Heart right ventricle (tissue), 16 donors: Measurements from ENCODE around the gene CCDC92B. TPM values are rescaled to one million over a fixed set of nuclear protein-coding genes. Genes with fewer than 3 reads are reported as not detected.

Source experiments
- ATAC-seq, 8 donors: fragments of 200-7000 bp; cut with Tn5 transposase; one replicate each; pipeline ENCODE4 v1.9.1; 2020; ENCODE audit warnings: mild to moderate bottlenecking in 8 of 8, moderate library complexity in 8 of 8, moderate number of reproducible peaks in 1 of 8
- DNase-seq, 2 donors: peaks; one replicate each; pipeline ENCODE4 v3.0.0-alpha.2; 2020
- H3K27ac ChIP-seq, 10 donors: fragments of 200-600 bp; sonication (generic) in 2 of 10; one replicate each; pipeline versions ENCODE4 v1.5.0 to v1.8.0; 2020 to 2022; ENCODE audit warnings: mild to moderate bottlenecking in 3 of 10
- H3K27me3 ChIP-seq, 7 donors: fragments of 200-600 bp; one replicate each; pipeline ENCODE4 v1.8.0; 2021 to 2022; ENCODE audit warnings: mild to moderate bottlenecking in 2 of 7
- H3K36me3 ChIP-seq, 9 donors: fragments of 200-600 bp; sonication (generic) in 1 of 9; one replicate each; pipeline versions ENCODE4 v1.5.0 to v1.8.0; 2020 to 2022; ENCODE audit warnings: mild to moderate bottlenecking in 2 of 9
- H3K4me1 ChIP-seq, 9 donors: fragments of 200-600 bp; sonication (generic) in 1 of 9; one replicate each; pipeline versions ENCODE4 v1.5.0 to v1.8.0; 2020 to 2022; ENCODE audit warnings: mild to moderate bottlenecking in 4 of 9
- H3K4me3 ChIP-seq, 10 donors: fragments of 200-600 bp; sonication (generic) in 2 of 10; one replicate each; pipeline versions ENCODE4 v1.5.0 to v1.8.0; 2020 to 2022; ENCODE audit warnings: mild to moderate bottlenecking in 7 of 10, moderate library complexity in 2 of 10
- H3K9me3 ChIP-seq, 11 donors: fragments of 200-600 bp in 10 of 11; sonication (generic) in 2 of 11; one replicate each; pipeline versions ENCODE4 v1.5.0 to v1.8.0; 2013 to 2022; ENCODE audit warnings: mild to moderate bottlenecking in 2 of 11, control low read depth in 1 of 11, moderate library complexity in 1 of 11
- CTCF ChIP-seq, 9 donors: fragments of 200-600 bp; sonication (generic) in 2 of 9; IDR thresholded peaks; one replicate each; pipeline versions ENCODE4 v1.5.0 to v1.8.0; 2021 to 2022; ENCODE audit warnings: antibody characterized with exemption in 9 of 9, mild to moderate bottlenecking in 5 of 9, moderate library complexity in 1 of 9
- WGBS, 2 donors: extraction: QIAGEN DNeasy Blood & Tissue Kit; methylation state at CpG; one replicate each; pipeline ENCODE4 v1.1.7; 2013; ENCODE audit warnings: inconsistent platforms in 1 of 2; 5-methylcytosine and 5-hydroxymethylcytosine counted together
- intact Hi-C, 10 donors: fragments of 100-400 bp; cut with DNase I; formaldehyde crosslinking; loops; one replicate each; pipeline versions ENCODE4 v1.11.1 to v1.14.2; 2022
- polyA plus RNA-seq, 2 donors: library from polyadenylated mRNA; stranded (reverse); fragments of 200-250 nt; gene quantifications; one replicate each; pipeline ENCODE4 v1.2.3, GENCODE V29; 2013
- total RNA-seq, 10 donors: library from RNA; stranded (reverse); fragmentation: NEBNext Ultra II Directional in 3 of 10; extraction: Animal tissue kit (Norgen Biotek cat#: 25700) in 3 of 10; gene quantifications; one replicate each; pipeline versions ENCODE4 v1.2.1 to v1.2.4, GENCODE V29; 2021 to 2023
- donor health status: Arrhythmogenic right ventricular cardiomyopathy.
- donor health status: ischemic (EF 13 %, LVEDD 7.1; RV severe dilation, severe dysfunction).
- donor health status: healthy with polysubstance abuse.
- donor health status: DM: no; HTN: yes; CAD: no.
- donor health status: DM: no; HTN: no; CAD: no.
- donor health status: ischemic (EF 25% LVEDD 6.9; RV normal size, moderate dysfunction).
- donor health status: ischemic (EF 25% LVEDD 5.7; RV mildly dilated, moderate dysfunction).
- donor health status: healthy.
- donor health status: DM: yes; HTN: yes; CAD: no.
- donor health status: Ischemic cardiomyopathy.
- donor health status: ischemic (EF 35%, LVEDD 5.7; RV mildly dilated, moderate dysfunction).
- donor health status: nonischemic (EF 11% LVEDD 7.7; RV severe dilation, severe dysfunction).
- donor health status: DM: yes; HTN: yes; CAD: no.
- donor health status: PGD.
- donor health status: ischemic (EF 29% LVEDD 5.4; RV normal size, mild dysfunction).
- donor health status: nonischemic (EF 23%, LVEDD 6.1; RV moderate dilation, normal function).

The CCDC92B gene
- total and polyA plus RNA-seq, 12 donors = 0.06 to 0.44 (median 0.19) TPM

- intact Hi-C loops = loop anchor here in 1 of 10 donors (10.0 kb wide), 1 partner anchor 313 kb away; no protein-coding TSS in a partner anchor
- 42 to 49% methylated on average over 13 of the region's 13 CpGs for WGBS, 2 donors
- Histone ChIP-seq H3K4me3 (peak overlapping the region; percentile 20 to 99 (median 64)), H3K9me3 (no peaks in the 10 kb centered on the region), H3K27ac (peak overlapping the region; percentile 70 to 99 (median 92)), H3K27me3 (no peaks in the 10 kb centered on the region), H3K4me1 (peaks cover 19 to 78% (median 64%) of the 10 kb centered on the region in 9 donors), H3K36me3 (peaks cover 0 to 16% (median 7%) of the 10 kb centered on the region in 9 donors)
- DNase-seq (peak; percentile 81 to 83), ATAC-seq (peak; percentile 23 to 73 (median 64))
- TF ChIP-seq CTCF (IDR thresholded peaks at IDR 0.05) = peak; percentile 27 to 70 (median 54)
Measured at GRCh38 chr17:2707721-2708584, 41.5 kb downstream of the CCDC92B start.

GRCh38 chr17:2706911-2707510 lies 42.4 kb downstream of the CCDC92B start:
- DNase-seq = no peak
- 44 to 56% methylated on average over 20 to 21 of the region's 21 CpGs for WGBS, 2 donors
- Histone ChIP-seq H3K4me1 (peaks cover 15 to 69% (median 54%) of the 10 kb centered on the region in 9 donors), H3K9me3 (no peaks in the 10 kb centered on the region), H3K27me3 (no peaks in the 10 kb centered on the region), H3K36me3 (peaks cover 0 to 26% (median 16%) of the 10 kb centered on the region in 9 donors), H3K27ac (peak overlapping the region; percentile 70 to 99 (median 92)), H3K4me3 (peak overlapping the region; percentile 20 to 99 (median 64))
- TF ChIP-seq CTCF (IDR thresholded peaks at IDR 0.05) = no peak
- ATAC-seq = peak in 7 of 8 donors; percentile 3 to 41 (median 32)
- intact Hi-C loops = loop anchor here in 1 of 10 donors (10.0 kb wide), 1 partner anchor 312 kb away; no protein-coding TSS in a partner anchor

- intact Hi-C loops = loop anchor here in 1 of 10 donors (10.0 kb wide), 1 partner anchor 311 kb away; no protein-coding TSS in a partner anchor
- no peak for TF ChIP-seq CTCF (IDR thresholded peaks at IDR 0.05)
- H3K27me3 ChIP-seq = no peaks in the 10 kb centered on the region
- peak overlapping the region; percentile 20 to 99 (median 64) for H3K4me3 ChIP-seq
- H3K4me1 ChIP-seq = peaks cover 15 to 69% (median 53%) of the 10 kb centered on the region in 9 donors
- WGBS, 2 donors = 72% methylated on average over 24 to 25 of the region's 25 CpGs
- H3K36me3 ChIP-seq = peaks cover 0 to 35% (median 25%) of the 10 kb centered on the region in 9 donors
- no peaks in the 10 kb centered on the region for H3K9me3 ChIP-seq
- ATAC-seq = peak in 1 of 8 donors; percentile 18
- H3K27ac ChIP-seq = peak overlapping the region; percentile 70 to 99 (median 92)
- DNase-seq = no peak
Measured at GRCh38 chr17:2705888-2706795, 43.3 kb downstream of the CCDC92B start.
